ENCODE results near the gene PPIL1. TPM values are rescaled to one million over a fixed set of nuclear protein-coding genes. Genes with fewer than 3 reads are reported as not detected.

PPIL1 gene
- total RNA-seq, 2 experiments from 2014 or later: 34.5 to 35.6 TPM

DNA sequence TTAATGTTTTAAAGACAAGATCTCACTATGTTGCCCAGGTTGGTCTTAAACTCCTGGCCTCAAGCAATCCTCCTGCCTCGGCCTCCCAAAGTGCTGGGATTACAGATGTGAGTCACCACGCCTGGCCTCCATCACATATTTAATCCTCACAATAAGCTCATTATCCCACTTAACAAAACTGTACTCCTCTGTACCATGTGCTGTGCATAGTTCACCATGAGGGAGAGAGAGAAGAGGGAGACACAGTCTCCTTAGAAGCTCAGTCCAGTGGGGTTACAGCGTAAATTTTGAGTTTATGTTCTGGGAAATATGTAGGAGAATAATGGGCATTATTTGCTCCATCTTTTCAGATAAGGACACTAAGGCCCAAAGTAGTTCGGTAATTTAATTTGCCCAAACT, 27.5 kb downstream of the PPIL1 start:
- Mint-ChIP-seq H3K36me3 (ENCODE audit: low read depth) (peaks cover 22% of the 10 kb centered on the region), H3K4me1 (ENCODE audit: low read depth) (peaks cover 7% of the 10 kb centered on the region), H3K4me3 (no peak overlapping the region), H3K27me3 (no peaks in the 10 kb centered on the region), H3K27ac (no peak overlapping the region), H3K9me3 (peaks cover 5% of the 10 kb centered on the region)
- DNase-seq (no peak), ATAC-seq (no peak)
- TF ChIP-seq, protein P1, sequence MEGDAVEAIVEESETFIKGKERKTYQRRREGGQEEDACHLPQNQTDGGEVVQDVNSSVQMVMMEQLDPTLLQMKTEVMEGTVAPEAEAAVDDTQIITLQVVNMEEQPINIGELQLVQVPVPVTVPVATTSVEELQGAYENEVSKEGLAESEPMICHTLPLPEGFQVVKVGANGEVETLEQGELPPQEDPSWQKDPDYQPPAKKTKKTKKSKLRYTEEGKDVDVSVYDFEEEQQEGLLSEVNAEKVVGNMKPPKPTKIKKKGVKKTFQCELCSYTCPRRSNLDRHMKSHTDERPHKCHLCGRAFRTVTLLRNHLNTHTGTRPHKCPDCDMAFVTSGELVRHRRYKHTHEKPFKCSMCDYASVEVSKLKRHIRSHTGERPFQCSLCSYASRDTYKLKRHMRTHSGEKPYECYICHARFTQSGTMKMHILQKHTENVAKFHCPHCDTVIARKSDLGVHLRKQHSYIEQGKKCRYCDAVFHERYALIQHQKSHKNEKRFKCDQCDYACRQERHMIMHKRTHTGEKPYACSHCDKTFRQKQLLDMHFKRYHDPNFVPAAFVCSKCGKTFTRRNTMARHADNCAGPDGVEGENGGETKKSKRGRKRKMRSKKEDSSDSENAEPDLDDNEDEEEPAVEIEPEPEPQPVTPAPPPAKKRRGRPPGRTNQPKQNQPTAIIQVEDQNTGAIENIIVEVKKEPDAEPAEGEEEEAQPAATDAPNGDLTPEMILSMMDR (IDR thresholded peaks at IDR 0.05): no peak
- ChIA-PET POLR2A (no interaction called here), CTCF (interaction anchor here (6.4 to 7.6 kb wide), 2 partner anchors 26 to 80 kb away, joined by 52 to 97 read pairs; partner anchors contain the start of gene PPIL1)
- intact Hi-C loops (cut with micrococcal nuclease): no loop called here

DNA sequence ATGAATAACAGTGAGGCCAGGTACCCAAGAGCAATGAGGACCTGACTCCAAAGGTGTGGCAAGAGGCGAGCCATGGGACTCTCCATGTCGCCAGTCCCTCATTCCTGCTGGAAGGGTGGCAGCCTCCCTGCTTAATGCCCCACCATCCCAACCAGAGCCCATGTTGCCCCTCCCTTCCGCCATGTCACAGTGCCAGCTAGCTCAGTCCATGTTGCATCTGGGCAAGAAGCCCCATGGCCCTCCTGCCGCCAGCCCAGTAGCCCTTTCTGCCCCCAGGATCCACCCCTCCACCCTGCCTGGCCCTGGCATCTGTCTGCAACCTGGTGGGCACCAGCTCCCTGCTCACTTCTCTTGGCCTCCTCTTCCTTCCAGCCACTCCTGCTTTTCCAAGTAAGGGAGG, 29.4 kb downstream of the PPIL1 start:
- Mint-ChIP-seq H3K27me3 (peaks cover 7% of the 10 kb centered on the region), H3K4me3 (no peak overlapping the region), H3K27ac (no peak overlapping the region), H3K36me3 (ENCODE audit: low read depth) (peaks cover 5% of the 10 kb centered on the region), H3K9me3 (peaks cover 3% of the 10 kb centered on the region), H3K4me1 (ENCODE audit: low read depth) (peaks cover 13% of the 10 kb centered on the region)
- TF ChIP-seq, protein P1 (IDR thresholded peaks at IDR 0.05): no peak
- no peak for DNase-seq
- intact Hi-C loops (cut with micrococcal nuclease): no loop called here
- POLR2A ChIA-PET: interaction anchor here (1.0 kb wide), 1 partner anchor 30 kb away, joined by 3 read pairs; no protein-coding TSS in a partner anchor
- ATAC-seq: no peak
- CTCF ChIA-PET: interaction anchor here (1.1 kb wide), 1 partner anchor 172 kb away, joined by 3 read pairs; no protein-coding TSS in a partner anchor

DNA sequence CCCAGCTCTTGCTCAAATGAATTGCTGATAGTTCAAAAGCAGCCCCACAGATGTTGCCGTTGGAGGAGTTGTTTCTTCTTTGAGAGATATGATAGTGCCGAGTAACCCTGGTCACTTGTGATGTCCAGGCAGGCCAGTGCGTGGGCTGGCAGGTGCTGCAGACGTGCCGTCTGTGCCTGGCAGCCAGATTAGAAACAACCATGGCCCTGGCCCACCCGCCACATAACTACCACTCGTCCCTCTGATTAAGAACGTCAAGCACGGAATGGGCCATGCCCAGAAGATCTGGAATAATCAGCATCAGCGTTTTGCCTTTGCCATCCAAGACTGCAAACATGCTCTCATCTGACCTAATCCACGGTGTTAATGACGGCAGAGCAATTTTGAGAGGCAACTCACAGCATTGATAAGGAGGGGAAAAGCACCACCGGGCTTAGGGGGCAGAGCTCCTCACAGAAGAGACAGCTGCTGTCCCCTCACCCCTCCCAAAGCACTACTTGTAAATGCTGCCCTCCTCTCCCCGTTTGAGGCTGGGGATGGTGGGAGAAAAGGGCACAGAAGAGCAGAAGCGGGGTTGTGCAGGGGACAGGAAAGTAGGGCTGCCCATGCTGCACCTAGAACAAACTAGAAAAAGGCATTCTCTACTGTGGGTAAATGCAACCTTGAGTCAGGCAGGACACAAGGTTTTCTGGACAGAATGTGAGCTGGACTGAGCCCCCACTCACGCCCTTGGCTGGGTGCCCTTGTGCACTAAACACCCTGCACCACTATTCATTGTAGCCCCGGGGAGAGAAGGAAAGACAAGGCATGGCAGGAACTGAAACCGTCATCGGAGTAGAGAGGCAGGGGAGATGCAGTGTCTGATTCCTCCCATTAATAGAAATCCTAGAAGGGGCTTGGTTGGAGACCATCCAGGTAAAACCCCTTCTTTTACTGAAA, 30.1 kb downstream of the PPIL1 start:
- H3K4me1 Mint-ChIP-seq (ENCODE audit: low read depth): peaks cover 16% of the 10 kb centered on the region
- H3K4me3 Mint-ChIP-seq: no peak overlapping the region
- DNase-seq: no peak
- TF ChIP-seq, protein P1 (IDR thresholded peaks at IDR 0.05): no peak
- peaks cover 8% of the 10 kb centered on the region for H3K27me3 Mint-ChIP-seq
- no peaks in the 10 kb centered on the region for H3K36me3 Mint-ChIP-seq (ENCODE audit: low read depth)
- ChIA-PET CTCF (interaction anchor here (1.1 kb wide), 1 partner anchor 173 kb away, joined by 3 read pairs; no protein-coding TSS in a partner anchor), POLR2A (interaction anchor here (0.7 to 1.0 kb wide), 2 partner anchors 9 to 31 kb away, joined by 3 read pairs; no protein-coding TSS in a partner anchor)
- no peaks in the 10 kb centered on the region for H3K9me3 Mint-ChIP-seq
- intact Hi-C loops (cut with micrococcal nuclease): no loop called here
- H3K27ac Mint-ChIP-seq: no peak overlapping the region
- ATAC-seq: no peak

DNA sequence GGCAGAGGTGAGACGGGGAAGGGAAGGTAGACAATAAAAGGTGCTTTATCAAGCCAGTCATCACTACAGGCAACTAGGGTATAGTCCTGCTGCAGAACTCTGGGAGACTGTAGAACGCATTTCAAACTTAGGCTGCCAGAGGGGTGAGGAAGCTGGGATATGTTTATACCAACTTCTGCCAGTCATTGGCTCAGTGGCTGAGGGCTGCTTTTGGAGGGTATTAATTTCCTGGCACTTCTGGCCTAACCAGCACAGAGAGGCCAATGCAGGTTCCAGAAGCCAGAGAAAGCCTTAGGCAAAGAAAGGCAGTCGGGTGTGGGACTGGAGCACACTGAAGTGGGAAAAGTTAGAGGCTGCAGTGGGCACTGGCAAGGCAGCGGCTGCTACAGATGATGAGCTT, 31.4 kb downstream of the PPIL1 start:
- ChIA-PET POLR2A (interaction anchor here (1.0 kb wide), 1 partner anchor 46 kb away, joined by 3 read pairs; no protein-coding TSS in a partner anchor), CTCF (interaction anchor here (1.4 kb wide), 1 partner anchor 228 kb away, joined by 3 read pairs; no protein-coding TSS in a partner anchor)
- no peak for ATAC-seq
- DNase-seq: no peak
- intact Hi-C loops (cut with micrococcal nuclease): no loop called here
- no peaks in the 10 kb centered on the region for H3K9me3 Mint-ChIP-seq
- no peak overlapping the region for H3K4me3 Mint-ChIP-seq
- H3K27me3 Mint-ChIP-seq: peaks cover 16% of the 10 kb centered on the region
- TF ChIP-seq, protein P1 (IDR thresholded peaks at IDR 0.05): no peak
- H3K36me3 Mint-ChIP-seq (ENCODE audit: low read depth): no peaks in the 10 kb centered on the region
- peaks cover 9% of the 10 kb centered on the region for H3K4me1 Mint-ChIP-seq (ENCODE audit: low read depth)
- no peak overlapping the region for H3K27ac Mint-ChIP-seq

DNA sequence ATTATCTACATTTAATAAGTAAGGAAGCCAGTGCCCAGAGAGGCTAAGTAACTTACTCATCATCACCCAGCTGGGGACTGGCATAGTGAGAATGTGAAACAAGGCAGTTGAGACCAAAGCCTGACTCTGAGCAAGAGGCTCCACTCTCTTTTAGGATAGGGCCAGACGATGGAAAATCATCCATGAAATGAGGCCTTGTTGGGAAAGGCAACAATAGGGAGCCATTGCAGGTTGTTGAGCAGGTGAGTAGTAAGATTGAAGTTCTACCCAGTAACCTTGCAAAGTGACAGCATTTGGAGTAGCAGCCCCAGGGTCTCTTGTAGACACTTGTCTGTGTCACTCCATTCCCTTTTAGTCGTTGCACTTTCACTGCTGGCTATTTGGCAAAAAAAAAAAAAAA, 32.8 kb downstream of the PPIL1 start:
- Mint-ChIP-seq H3K36me3 (ENCODE audit: low read depth) (no peaks in the 10 kb centered on the region), H3K9me3 (no peaks in the 10 kb centered on the region), H3K4me1 (ENCODE audit: low read depth) (peaks cover 9% of the 10 kb centered on the region), H3K4me3 (no peak overlapping the region), H3K27ac (no peak overlapping the region), H3K27me3 (peaks cover 25% of the 10 kb centered on the region)
- ChIA-PET POLR2A (no interaction called here), CTCF (interaction anchor here (1.1 to 3.0 kb wide), 2 partner anchors 10 to 76 kb away, joined by 4 to 16 read pairs; no protein-coding TSS in a partner anchor)
- intact Hi-C loops (cut with micrococcal nuclease): no loop called here
- no peak for ATAC-seq
- TF ChIP-seq, protein P1 (IDR thresholded peaks at IDR 0.05): no peak
- DNase-seq: no peak

Measured in activated CD8-positive, alpha-beta T cell treated with anti-CD3 and anti-CD28 coated beads for 36 hours (primary cell).